GM10266 (cell line): ENCODE data around the gene ACTG1.
A peak's percentile ranks its signal among the peaks of the same experiment; 100 is the strongest.

Experiments used
- DNase-seq: peaks from one replicate; pipeline ENCODE4 v3.0.0; 2012; ENCODE audit errors: extremely low spot score
- TF ChIP-seq, protein P1 (sequence below): IDR thresholded peaks from 2 replicates; pipeline ENCODE4 v1.5.1; 2012; ENCODE audit warnings: mild to moderate bottlenecking, low read depth; ENCODE audit not compliant: control insufficient read depth, insufficient read depth; ENCODE audit errors: missing control alignments

The ACTG1 gene

DNA sequence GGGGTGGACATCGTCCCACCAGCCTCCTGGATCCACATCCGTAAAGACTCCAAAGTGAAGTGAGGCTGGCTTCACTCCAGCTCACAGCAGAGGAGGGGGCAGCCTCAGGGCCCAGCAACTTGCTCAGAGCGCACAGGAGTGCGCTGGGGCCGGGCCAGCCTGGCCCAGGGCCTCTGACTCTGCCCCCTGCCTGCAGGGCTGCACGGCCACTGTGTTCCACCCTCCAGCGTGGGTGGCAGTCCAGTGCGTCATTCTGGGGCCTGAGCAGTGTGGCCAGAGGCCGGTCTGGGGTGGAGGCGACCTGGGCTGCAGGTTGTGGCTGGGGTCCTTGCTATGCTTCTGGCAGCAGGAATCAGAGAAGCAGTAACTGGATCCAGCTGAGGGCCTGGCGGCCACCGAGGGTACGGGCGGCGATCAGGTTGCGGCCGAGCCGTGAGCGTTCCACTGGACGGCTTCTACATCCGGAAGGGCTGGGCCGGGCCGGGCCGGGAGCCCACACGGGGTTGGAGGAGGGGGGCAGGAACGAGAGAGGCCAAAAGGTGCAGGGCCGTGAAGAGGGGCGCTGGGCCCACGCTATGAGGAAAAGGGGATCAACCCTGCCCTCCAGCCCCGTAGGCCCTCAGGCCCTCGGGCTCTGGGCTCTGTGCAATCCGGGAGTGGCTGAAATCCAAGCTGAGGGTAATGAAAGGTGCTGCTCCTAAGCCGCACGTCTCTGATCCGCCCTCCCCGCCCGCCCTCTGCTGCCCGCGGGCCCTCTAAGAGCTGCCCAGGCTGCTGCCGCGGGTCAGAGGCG, 15.2 kb upstream of the ACTG1 start, which contains the start of gene FSCN2:
TSS of gene FSCN2 (plus strand) at position 787 of the 793 bp plus-strand sequence. CDS start 155 bp downstream, outside the sequence.
- TF ChIP-seq, protein P1, sequence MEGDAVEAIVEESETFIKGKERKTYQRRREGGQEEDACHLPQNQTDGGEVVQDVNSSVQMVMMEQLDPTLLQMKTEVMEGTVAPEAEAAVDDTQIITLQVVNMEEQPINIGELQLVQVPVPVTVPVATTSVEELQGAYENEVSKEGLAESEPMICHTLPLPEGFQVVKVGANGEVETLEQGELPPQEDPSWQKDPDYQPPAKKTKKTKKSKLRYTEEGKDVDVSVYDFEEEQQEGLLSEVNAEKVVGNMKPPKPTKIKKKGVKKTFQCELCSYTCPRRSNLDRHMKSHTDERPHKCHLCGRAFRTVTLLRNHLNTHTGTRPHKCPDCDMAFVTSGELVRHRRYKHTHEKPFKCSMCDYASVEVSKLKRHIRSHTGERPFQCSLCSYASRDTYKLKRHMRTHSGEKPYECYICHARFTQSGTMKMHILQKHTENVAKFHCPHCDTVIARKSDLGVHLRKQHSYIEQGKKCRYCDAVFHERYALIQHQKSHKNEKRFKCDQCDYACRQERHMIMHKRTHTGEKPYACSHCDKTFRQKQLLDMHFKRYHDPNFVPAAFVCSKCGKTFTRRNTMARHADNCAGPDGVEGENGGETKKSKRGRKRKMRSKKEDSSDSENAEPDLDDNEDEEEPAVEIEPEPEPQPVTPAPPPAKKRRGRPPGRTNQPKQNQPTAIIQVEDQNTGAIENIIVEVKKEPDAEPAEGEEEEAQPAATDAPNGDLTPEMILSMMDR: no peak
- no peak for DNase-seq

DNA sequence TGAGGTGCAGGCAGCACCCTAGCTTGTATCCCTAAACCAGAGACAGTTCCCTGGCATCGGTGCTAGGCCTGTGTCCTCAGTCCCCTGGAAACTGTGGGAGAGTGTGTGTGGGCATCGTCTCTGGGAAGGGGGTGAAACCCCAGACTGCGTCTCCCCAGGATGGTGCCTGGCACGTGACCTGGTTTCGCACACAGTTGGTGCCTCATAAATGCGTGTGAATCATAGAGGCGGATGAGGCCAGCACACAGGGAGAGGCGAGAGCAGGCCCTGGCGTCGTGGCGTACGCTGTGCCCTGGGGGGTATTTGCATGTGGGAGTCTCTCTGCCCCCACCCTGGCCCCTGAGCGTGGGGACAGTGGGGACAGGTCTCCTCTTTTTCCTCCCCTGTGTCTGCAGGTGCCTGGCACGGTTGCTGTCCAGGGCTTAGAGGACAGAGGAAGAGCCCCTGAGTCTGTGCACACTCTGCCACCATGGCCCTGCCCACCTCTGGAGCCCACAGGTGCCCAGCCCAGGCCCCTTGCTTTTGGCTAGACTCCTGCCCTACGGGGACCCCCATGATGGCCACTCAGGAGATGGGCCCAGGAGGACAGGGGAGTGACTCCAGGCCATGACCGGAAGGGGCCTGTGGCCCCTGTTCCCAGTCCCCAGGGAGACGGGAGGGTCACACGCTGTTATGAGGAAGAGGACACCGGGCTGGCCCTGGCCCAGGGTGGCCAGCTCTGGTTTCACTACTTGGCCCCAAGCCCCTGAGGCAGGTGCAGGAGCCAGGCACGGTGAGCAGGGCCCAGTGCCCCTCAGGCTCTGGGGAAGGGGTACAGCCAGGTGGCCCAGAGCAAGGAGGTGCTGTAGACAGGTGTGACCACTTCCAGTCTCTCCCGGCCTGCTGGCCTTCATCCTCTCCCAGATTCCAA, 14.3 kb upstream of the ACTG1 start:
- no peak for DNase-seq
- TF ChIP-seq, protein P1: no peak

DNA sequence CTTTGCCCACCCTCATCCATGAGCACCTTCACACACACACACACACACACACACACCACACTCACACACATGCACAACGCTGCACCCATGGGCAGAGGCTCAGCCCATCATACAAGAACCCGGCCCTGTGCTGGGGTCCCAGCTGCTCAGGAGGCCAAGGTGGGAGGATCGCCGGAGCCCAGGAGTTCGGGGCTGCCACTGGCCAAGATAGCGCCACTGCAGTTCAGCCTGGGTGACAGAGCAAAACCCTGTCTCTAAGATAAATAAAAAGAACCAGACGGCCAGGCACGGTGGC, 12.2 kb upstream of the ACTG1 start:
- no peak for DNase-seq
- TF ChIP-seq, protein P1: no peak

DNA sequence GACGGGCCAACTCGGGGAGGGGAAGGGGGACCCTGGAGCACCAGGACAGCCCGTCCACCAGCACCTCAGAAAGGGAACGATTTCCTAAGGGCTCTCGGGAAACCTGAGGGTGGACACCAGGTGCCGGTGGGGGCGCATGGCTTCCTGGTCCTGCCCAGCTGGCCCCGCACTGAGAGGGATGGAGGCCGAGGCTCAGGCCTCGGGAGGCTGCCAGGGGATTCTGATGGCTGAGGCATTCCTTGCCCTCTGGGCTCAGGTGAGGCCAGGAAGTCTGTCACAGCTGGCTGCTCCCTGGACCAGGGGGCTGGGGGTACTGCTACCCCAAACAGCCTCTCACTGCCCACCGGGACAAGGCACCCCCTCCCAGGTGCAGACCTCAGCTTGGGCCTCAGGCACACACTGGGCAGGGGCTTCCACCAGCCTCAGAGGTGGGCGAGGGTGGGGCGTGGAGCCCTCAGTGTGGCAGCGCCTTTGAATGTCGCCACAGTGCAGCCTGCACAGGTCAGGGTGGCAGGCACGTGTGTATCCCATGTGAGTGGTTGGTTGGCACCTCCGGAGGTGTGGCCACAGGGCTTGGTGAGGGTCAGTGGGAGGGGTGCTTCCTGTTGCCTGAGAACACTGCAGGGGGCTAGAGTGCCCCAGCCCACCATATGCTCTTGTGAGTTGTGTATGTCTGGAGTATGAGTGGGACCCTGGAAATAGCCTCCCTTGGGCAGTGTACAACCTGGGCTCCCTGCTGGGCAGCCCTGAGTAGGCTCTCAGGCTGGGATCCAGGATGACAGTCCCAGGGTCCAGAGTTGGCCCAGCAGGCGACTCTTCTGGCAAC, 11.7 kb upstream of the ACTG1 start:
- DNase-seq: no peak
- TF ChIP-seq, protein P1: no peak

DNA sequence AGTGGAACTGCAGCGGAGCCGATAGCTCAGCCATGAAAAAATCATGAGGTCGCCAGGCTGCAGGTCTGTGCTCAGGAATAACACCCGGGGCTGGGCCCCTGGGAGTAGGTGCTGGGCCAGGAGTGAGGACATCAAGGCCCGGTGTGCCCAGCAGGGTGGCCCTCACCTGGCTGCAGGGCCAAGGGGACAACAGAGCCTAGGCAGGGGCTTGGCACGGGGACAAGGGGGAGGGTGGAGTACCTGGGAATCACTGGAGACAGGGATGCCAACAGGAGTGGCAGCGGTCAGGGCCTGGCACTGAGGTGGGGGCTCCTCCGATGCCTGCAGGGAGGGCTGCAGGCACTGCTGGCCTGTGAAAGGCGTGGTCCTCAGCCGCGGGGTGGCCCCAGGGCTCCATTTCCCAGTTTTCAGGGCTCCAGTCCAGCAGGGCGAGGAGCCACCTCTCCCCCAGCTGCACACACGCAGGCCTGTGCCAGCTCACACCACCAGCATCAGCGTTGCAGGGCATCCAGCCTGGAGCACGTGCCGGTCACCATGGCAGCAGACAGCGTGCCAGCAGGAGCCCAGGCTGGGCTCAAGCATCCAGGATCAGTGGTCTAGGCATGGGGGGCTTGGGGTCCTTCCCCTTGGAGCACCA, 10.9 kb upstream of the ACTG1 start:
- no peak for DNase-seq
- TF ChIP-seq, protein P1: no peak

DNA sequence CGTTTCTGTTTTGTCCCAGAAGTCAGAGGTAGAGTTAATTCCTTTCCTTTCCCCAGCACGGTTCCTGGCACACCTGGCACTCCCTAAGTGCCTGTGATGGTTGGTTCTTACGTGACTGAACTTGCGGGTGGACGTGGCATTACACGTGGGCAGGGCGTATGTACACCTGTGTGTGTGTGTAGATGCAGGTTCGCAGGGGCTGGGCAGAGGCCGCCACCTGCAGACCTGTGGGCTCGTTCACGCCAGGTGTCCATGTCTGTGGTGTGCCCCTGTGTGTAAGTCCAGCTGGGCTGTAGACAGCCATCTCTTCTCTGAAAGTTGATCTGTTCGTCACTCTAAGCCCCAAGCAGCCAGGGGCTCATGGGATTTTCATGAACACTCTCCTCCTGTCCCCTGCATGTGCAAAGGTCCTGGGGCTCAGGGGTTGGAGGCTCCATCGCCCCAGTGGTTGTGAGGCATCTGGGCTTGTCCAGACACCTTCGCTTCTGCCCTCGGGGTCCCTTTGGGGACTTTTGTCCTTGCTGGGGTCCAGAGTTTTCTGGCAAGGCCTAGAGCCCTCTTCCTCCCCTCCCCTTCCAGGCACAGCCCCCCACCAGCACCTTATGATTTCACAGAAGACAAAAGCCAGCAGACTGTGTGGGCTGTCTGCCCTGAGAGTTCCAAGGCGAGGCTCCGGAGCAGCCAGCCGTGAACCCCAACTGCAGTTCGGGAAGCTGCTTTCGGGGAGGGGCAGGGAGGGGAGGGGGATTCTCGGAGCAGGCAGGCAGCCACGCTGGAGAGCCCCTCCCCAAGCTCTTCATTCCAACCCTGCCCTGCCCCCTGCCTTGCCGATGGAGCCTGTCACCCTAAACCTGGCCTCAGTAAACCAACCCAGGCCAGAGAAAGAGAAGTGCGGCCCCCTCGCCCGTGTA, 10.1 kb upstream of the ACTG1 start:
- DNase-seq: no peak
- TF ChIP-seq, protein P1: peak; percentile 7
